NCI-H510A treated with DMSO at 0.1 percent for 48 hours (cell line): Measurements from ENCODE around the gene CCND1.

Experiments
- DNase-seq: peaks from one replicate; lab custom pipeline; 2025; lab: John Stamatoyannopoulos, UW

Gene CCND1

DNA sequence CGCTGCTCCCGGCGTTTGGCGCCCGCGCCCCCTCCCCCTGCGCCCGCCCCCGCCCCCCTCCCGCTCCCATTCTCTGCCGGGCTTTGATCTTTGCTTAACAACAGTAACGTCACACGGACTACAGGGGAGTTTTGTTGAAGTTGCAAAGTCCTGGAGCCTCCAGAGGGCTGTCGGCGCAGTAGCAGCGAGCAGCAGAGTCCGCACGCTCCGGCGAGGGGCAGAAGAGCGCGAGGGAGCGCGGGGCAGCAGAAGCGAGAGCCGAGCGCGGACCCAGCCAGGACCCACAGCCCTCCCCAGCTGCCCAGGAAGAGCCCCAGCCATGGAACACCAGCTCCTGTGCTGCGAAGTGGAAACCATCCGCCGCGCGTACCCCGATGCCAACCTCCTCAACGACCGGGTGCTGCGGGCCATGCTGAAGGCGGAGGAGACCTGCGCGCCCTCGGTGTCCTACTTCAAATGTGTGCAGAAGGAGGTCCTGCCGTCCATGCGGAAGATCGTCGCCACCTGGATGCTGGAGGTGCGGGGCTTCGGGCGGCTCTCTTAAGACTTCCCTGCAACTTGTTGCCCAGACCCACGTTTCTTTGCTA lies at the start of gene CCND1:
Gene CCND1 (plus strand): TSS at position 162 of the 587 bp plus-strand sequence. CDS start 158 bp downstream, at position 320.
- peak; percentile 15 for DNase-seq

DNA sequence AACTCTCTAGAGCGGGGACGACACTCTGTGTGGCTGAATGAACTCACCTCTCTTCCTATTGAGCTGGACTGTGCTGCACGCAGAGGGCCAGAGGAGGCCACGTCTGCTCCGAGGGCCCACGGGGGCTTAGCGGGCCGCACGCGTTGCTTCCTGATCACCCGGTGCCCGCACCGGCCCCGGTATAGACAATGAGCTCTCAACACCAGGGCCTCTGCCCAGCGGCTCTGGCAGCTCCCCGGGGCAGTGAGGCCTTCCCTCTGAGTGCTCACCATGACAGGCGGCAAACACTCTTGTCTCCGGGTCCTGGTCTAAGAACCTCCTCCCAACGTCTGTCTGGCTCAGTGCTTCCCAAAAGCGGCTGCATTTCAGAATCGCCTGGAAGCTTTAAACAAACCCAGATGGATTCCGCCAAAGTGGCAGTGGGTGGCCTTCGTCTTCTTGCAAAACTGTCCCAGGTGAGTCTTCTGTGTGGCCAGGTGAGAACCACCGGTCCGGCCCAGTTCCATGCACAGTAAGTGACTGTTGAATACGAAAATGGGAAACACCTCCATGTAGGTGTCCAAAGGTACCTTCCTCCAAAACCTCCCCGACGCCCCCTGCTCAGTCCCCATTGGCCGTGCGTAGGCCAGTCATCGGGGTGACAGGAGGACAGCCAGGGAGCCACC lies 47.8 kb upstream of the CCND1 start:
- DNase-seq, result no peak

DNA sequence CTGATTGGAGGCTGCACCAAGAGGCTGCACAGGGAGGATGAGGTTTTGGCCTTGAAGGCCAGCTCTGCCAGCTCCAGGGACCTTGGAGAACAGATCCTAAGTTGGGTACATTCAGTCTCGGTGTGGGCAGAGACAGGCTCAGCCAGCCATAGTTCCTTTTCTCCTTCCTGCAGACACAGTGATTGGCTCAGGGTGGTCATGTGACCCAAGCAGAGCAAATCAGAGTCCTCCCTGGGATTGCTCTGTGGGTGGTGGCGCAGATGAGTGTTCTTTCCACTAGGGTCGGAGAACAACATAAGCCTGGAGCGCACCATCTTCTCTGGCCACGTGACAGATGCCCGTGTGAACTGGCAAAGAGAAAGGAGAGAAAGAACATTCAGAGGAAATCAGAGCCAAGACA lies 47.1 kb upstream of the CCND1 start:
- no peak for DNase-seq

DNA sequence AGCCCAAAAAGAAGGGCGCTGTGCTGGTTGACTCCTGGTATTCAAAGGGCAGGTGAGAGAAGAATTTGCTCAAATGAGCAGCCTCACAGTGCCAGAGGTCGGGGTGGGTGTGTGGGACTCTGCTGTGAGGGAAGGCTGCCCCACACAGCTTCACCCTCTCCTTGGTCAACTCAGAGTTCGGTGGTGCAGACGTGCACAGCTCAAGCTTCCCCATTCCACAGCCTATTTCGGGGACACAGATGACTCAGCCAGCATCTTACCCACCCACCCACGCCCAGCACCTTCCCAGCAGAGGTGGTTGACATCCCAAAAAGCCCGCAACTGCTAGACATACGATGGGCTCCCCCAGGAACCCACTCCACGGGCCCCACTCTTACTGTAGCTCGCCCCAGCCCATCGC lies 46.5 kb upstream of the CCND1 start:
- no peak for DNase-seq

DNA sequence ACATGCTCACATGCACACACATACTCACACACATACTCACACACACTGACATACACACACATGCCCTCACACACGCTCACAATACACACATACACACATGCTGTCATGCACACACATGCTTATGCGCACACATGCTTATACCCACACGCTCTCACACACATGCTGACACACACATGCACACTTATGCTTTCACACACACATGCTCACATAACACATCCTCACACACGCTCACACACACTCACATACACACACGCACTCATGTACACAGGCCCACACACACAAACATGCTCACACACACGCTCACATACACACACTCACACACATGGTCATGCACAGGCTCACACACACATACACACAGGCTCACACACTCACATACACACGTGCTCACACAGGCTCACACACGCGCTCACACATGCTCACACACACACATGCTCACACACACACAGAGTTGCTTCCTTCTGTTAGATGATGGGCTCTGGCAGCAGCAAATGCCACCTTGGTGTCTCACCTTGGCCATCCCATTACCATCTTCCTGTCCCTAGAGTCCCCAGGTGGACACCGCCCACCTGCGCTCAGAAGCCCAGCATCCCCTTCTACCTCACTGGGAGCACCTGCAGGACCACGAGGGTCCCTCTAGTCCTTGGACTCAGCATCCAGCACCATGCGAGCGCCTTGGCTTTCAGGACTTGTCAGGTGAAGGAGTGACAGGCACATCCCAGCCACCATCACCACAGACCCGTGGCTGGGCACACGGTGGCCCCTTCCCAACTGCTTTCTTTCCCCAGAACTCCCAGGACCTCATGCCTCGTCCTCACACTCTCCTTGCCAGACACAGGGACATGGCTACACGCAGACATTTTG lies 44.9 kb upstream of the CCND1 start:
- no peak for DNase-seq

DNA sequence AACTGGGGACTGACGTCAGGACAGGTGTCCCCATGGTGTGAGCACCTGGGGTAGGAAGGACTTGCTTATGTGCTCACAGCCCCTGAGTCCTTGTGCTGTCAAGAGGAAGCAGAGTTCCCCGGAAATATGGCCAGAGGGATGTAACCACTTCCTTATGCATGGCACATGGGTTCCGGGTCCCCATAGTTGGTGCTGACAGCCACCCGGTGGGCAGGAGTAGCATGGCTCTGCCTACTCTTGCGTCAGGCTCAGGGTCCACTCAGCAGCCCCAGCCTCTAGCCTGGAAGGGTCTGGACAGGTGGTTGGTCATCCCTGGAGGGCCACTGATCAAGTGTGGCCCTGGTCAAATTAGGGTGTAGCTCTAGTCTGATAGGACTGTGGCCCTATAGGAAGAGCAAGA lies 42.8 kb upstream of the CCND1 start:
- no peak for DNase-seq

DNA sequence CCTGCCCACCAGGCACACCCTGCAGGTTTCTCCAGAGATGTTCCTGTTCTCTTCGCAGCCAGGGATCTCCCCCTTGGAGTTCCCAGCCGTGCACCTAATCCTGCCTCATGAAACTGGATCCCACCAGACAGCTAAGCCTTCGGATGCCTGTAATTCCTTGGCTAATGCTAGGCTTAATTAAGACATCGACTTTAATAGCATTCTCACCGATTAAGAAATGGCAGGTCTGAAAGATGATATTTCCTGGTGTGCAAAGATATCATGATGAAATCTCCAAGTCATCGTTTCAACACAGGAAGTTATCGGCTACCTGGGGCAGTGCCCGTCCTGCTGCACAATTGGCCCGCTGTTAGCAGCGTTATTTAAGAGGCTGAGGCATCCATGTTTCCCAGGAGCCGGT lies 41.5 kb upstream of the CCND1 start:
- DNase-seq, result no peak

DNA sequence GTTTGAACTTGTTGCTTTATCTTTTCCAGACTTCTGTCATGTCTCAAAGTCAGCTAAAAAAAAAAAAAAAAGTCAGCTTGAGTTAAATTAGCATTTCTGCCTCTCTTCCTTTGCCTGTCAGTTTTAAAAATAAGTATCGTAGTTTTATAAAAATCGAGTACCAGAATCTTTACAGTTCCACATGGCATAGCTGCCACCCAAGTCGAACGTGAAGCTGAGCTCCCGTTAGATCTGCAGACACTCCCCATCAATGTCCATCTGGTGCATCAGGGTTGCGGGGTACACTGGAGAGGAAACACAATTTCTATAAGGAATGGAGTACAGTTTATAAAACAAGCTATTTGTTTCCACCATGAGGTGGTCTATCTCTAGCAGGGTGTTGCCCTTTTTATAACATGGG lies 41.0 kb upstream of the CCND1 start:
- no peak for DNase-seq

DNA sequence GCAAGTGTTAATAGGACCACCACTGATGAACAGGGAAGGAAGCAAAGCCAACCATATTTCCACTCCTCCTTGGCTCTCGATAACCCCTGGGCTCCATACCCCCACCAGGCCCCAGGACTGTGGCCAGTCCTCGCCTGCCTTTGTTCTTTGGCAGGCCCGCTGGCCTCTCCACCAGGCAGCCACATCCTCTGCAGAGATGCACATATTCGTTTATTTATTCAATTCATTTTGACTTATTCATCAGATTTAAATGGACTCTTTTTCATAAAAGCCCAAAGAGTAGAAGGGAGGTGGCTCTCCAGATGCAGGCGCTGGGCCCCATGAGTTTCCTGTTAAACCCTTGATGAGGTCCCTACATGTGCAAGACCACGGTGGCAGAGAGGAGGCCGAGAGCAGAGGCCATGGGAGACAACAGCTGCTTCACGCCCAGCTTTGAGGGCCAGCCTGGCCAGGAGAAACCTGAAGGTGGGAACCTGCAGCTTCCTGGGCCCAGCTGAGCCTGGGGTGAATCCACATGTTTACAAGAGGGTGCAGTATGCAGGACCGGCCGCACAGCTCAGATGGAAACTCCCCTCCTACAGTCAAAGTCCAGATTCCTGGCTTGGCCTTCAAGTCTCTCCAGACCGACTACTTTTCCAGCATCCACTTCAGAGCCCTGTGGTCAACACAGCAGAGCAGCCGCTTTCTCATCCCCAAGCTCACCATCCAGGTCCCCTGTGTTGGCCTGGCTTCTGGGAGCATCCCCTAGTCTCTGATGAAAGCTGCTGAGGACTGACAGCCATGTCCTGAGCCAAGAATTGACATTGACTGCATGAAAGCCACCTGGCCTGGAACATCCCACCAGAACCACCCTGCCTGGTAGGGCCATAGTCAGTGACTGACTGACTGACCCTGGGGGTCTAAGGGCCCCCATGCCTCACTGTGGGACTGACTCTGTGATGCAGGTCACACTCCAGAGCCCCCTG lies 39.7 kb upstream of the CCND1 start:
- DNase-seq, result no peak

DNA sequence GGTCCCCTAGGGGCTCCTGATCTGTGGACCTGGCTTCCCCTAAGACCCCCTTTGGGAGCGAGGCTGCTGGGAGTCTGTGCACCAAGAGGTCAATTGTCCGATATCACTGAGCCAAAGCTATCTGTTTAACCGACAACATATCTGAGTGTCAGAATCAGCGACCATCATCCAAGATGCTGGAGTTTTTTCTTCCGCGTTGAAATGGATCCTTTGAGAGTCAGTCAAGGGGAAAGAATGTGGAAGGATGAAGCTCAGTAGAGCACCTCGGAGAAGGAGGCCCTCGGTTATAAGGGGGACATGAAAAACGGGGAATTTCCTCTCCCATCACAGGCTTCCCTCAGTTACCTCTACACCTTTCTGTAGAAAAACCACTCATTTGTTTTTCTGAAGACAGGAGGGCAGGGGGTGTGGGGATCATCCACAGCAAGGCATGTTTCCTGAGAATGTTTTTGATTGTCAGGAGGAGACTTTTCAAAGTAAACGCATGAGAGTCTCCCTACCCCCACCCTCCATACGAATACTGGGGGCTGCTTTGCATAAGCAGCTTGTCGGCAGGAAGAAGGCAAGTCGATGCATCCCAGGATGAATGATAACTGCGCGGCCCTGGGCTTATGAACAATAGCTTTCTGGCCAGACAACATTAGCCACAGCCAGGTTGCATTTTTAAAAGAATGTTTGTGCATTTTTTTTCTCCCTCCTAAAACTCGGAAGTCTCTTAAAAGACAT lies 37.7 kb upstream of the CCND1 start:
- no peak for DNase-seq

DNA sequence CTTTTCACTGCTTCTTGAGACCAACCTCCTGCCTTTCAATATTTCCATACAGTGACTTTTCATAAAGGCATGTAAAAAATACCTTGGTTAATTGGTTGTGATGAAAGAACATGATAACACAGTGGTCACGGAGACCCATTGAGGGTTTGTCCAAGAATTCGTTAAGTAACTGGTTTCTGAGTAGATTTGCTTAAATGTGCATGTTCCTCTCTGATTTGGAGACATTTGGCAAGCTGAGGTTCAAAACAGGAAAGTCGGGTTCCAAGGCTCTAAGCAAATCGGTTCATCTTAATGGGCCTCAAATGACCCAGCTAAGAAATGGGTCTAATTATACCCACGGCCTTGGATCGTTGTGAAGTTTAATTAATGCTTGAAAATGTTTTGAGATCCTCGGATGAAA lies 36.9 kb upstream of the CCND1 start:
- DNase-seq, result no peak

DNA sequence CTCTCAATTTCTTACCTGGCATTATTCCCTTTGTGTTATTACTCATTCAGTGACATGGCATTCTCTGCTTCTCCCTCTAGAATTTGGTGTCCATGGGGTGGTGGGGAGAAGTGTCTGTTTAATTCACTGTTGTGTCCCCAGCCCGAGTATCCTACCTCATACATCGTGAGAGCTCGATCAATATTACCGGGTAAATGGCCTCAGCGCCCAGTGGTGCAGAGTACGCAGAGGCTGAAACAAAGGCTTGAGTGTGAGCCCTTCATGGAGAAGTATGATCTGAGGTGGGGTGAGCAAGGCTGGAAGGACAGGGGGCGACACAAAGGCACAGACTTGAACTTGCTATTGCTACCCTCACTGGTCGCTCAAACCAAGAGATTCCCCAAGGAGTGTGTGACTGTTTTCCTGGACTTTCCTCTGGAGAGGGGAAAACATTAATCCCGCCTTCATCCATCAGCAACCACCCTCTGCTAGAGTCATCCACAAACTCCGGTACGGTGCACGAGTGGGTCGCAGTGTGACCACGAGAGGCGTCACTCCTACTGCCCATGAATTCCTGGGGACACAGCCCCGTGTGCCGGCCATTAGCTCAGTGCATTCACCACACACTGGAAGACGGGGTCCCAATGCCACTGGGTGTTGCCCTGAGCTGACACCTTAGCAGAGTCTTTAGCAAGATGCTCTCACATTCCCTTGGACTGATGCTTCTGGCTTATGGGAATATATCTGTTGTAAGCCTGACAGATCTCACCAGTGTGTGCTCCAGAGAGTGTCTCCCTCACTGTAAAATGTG lies 35.0 kb upstream of the CCND1 start:
- no peak for DNase-seq

DNA sequence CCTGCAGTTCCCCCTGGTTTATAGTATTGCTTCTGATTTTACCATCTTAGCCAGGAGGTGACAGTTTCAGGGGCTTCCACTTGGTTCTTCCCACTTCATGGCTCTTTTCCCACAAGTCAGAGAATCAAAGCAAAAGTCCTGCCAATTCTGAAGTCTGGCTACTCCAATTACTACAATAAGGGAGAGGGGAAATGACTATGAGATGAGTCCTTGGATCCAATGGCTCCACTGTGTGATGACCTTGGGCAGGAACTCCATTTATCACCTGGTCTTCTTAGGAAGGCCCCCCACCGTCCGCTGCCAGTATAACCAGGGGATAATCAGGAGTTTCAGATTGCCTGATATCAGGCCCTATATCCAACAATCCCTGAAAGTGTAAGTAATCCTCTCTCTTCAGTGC lies 31.6 kb upstream of the CCND1 start:
- DNase-seq, result no peak

DNA sequence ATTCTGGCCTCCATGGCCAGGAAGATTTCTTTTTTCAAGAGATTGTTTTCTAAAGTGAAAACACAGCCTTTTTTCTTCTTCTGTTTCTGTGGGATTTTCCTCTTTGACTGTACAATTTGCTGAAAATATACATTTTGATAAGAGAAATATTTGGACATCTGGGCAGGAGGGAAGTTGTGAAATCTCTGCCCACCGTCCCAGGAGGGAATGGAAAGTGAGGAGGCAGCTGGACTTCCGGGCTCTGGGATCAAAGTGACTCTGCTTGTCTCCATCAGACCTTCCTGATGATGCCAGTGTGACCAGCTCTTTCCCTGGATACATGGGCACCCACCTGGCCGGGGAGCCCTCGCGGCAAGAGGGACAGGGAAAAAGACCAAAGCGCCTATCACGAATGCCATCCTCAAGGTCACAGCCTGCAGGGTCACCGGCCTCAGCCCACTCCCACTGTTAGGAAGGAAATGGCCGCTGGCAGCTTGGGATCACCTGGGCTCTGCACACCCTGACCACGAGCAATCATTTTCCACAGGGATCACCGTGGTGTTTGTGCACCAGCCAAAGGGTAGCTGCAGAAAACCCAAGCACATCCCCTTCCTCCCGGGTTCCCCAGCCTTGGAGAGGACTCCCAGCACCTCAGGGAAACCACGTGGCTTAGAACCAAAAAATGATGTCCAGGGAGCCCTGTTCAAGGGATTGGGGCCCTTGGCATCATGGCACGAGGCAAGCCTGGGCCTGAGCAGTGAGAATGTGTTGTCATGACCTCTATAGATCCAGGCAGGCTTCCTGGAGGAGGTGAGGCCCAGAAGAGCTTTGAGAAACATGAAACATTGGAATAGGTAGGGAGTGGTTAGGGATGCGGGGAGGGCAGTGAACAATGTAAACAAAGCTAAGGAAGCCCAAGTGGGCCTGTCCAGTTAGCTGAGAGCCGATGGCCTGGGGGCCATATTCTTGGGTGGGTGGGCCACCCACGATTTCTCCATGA lies 29.1 kb upstream of the CCND1 start:
- no peak for DNase-seq

DNA sequence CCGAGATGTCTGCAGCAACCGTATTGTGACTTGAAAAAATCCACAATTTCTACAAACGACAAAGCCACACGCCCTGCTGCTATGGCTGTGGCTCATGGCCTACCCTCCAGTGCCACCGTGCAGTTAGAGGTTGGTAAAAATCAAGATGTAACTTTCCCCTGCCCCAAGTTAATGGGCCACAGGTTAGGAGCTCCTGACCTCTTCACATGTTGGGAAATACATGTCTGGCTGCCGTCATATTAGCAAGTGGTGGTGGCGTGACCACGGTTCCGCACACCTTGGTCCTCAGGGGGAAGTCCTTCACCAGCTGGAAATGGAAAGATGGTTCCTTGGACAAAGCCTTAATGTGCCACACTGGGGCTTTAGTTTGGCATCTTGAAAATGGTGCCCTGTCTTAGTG lies 27.4 kb upstream of the CCND1 start:
- no peak for DNase-seq

DNA sequence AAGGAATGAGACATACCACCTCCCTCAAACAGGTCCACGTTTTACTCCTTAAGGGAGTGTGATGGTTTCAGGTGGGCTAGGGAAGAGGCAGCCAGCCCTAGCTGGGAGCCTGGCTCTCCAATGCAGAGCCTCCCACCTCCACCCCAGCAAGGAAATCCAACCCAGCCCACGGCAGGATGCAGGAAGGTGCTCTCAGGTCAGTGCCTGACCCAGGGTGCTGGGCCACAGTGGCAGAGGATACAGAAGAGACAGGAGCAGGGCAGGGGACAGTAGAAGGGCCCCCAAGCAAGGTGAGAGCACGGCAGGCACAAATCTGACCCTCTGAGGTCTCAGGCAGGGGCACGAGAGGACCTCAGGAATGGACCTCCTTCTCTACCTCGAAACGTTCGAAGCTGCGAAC lies 26.9 kb upstream of the CCND1 start:
- no peak for DNase-seq

DNA sequence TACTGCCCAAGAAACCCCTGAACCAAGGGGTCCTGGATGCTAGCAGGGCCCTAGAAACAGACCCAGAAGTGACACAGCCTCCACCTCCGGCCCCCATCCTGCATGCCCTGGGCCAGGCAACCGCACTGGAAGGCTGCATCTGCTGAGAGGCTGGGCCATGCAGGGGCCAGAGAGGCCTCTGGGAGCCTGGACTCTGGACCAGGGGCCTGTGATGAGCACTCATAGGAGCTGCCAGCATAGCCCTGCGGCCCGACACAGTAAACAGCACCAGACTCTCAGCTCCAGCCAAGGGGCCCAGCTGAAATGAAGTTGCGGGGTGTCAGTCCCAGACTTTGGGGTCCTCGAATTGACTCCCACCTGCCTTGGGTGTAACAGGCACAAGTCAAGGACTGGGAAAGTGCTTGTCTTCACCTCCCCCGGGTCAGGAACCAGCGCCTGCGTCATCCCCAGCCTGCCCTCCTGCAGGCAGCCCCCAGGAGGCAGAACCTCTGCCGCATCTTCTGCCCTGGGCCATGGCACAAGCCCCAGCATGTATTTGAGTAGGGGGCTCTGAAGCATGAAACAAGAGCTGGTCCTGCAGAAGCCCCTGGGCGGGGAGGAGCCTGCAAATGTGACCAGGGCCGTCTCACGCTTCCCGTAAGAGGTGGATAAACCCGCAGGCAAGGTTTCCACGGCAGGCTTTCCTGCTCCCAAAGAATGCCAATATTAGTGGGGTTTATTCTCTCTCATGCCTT lies 25.2 kb upstream of the CCND1 start:
- no peak for DNase-seq

DNA sequence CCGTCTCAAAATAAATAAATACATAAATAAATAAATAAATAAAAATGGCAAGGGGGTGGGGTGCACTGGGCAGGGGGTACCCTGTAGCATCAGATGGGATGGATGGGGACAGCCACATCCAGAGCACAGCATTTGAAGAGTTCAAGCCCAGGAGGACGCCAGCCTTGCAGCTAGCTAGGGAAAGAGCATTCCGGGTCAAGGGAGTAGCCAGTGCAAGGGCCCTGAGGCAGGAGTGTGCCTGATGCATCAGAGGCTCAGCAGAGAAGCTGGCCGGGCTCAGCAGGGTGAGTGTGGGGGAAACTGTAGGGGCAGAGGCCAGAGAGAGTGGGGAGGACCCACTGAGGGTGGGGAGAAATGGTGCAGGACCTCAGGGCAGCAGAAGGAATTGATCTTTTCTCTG lies 23.7 kb upstream of the CCND1 start:
- no peak for DNase-seq

DNA sequence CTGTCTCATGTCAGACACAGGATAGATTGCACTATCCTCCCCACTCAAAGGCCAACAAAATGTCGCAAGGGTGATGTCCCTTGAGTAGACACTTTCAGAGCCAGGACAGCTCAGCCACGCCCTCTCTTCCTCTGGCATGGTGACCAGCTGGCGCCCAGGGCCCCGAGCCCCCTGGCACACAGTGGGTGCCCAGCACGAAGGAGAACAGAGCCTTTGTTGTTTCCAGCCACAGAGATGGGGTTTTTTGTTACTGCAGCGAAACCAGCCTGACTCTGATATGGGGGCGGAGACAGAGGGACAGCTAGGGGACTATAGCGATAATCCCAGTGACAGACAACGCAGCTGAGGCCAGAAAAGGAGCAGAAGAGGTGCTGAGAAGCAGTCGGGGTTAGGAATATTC lies 23.3 kb upstream of the CCND1 start:
- no peak for DNase-seq
